Measurements from ENCODE around the gene RALGPS2. TPM values are rescaled to one million over a fixed set of nuclear protein-coding genes. Genes with fewer than 3 reads are reported as not detected.

RALGPS2 gene
- total and polyA plus RNA-seq, 11 donors: 1.6 to 12.7 (median 8.0) TPM

- no peak overlapping the region for H3K27ac ChIP-seq
- peak in 1 of 4 donors; percentile 13 for ATAC-seq
Measured at GRCh38 chr1:178864326-178864725, 139.3 kb downstream of the RALGPS2 start.

GRCh38 chr1:178867670-178868069, 142.6 kb downstream of the RALGPS2 start:
- Histone ChIP-seq H3K4me3 (peak overlapping the region in 11 of 12 donors; percentile 12 to 54 (median 44)), H3K27me3 (no peaks in the 10 kb centered on the region), H3K36me3 (peaks cover 0 to 6% (median 0%) of the 10 kb centered on the region in 9 donors), H3K4me1 (peaks cover 0 to 31% (median 16%) of the 10 kb centered on the region in 12 donors), H3K9me3 (no peaks in the 10 kb centered on the region), H3K27ac (peak overlapping the region in 9 of 12 donors; percentile 7 to 67 (median 58))
- DNase-seq (no peak), ATAC-seq (no peak)
- intact Hi-C loops (cut with DNase I): no loop called here
- WGBS, 4 donors: 59 to 69% (median 61%) methylated on average over 5 of the region's 5 CpGs
- no peak for TF ChIP-seq POLR2A (IDR thresholded peaks at IDR 0.05)
- no peak for TF ChIP-seq CTCF (IDR thresholded peaks at IDR 0.05)

More at GRCh38 chr1:178864326-178864725, 139.3 kb downstream of the RALGPS2 start:
- intact Hi-C loops (cut with DNase I): no loop called here
- TF ChIP-seq CTCF (IDR thresholded peaks at IDR 0.05) (no peak), POLR2A (IDR thresholded peaks at IDR 0.05) (no peak)
- no peaks in the 10 kb centered on the region for H3K9me3 ChIP-seq
- H3K36me3 ChIP-seq: peaks cover 0 to 6% (median 0%) of the 10 kb centered on the region in 9 donors
- DNase-seq: no peak
- peaks cover 0 to 15% (median 3%) of the 10 kb centered on the region in 12 donors for H3K4me1 ChIP-seq
- H3K27me3 ChIP-seq: no peaks in the 10 kb centered on the region
- H3K4me3 ChIP-seq: no peak overlapping the region
- WGBS, 4 donors: 80 to 87% (median 82%) methylated on average over 6 of the region's 6 CpGs

GRCh38 chr1:178868706-178869105, 143.7 kb downstream of the RALGPS2 start:
- peak overlapping the region in 9 of 12 donors; percentile 27 to 67 (median 49) for H3K27ac ChIP-seq
- WGBS, 4 donors: 54 to 73% (median 58%) methylated on average over 1 of the region's 1 CpG
- no peak for TF ChIP-seq CTCF (IDR thresholded peaks at IDR 0.05)
- TF ChIP-seq POLR2A (IDR thresholded peaks at IDR 0.05): no peak
- H3K4me1 ChIP-seq: peaks cover 0 to 37% (median 17%) of the 10 kb centered on the region in 12 donors
- H3K9me3 ChIP-seq: no peaks in the 10 kb centered on the region
- H3K27me3 ChIP-seq: no peaks in the 10 kb centered on the region
- DNase-seq: no peak
- intact Hi-C loops (cut with DNase I): no loop called here
- H3K36me3 ChIP-seq: peaks cover 0 to 6% (median 0%) of the 10 kb centered on the region in 9 donors
- peak overlapping the region in 11 of 12 donors; percentile 12 to 54 (median 44) for H3K4me3 ChIP-seq
- ATAC-seq: no peak

- Histone ChIP-seq H3K4me3 (peak overlapping the region in 11 of 12 donors; percentile 12 to 54 (median 44)), H3K36me3 (peaks cover 0 to 6% (median 0%) of the 10 kb centered on the region in 9 donors), H3K27ac (peak overlapping the region in 9 of 12 donors; percentile 27 to 67 (median 49)), H3K4me1 (peaks cover 0 to 37% (median 17%) of the 10 kb centered on the region in 12 donors), H3K27me3 (no peaks in the 10 kb centered on the region), H3K9me3 (no peaks in the 10 kb centered on the region)
- TF ChIP-seq CTCF (IDR thresholded peaks at IDR 0.05): no peak
- intact Hi-C loops (cut with DNase I): no loop called here
- peak in 2 of 4 donors; percentile 58 to 70 for ATAC-seq
- 51 to 71% (median 58%) methylated on average over 3 of the region's 3 CpGs for WGBS, 4 donors
- DNase-seq: no peak
Measured at GRCh38 chr1:178869119-178869697, 144.2 kb downstream of the RALGPS2 start.
